ENCODE measurements around the gene SUGCT.

DNA sequence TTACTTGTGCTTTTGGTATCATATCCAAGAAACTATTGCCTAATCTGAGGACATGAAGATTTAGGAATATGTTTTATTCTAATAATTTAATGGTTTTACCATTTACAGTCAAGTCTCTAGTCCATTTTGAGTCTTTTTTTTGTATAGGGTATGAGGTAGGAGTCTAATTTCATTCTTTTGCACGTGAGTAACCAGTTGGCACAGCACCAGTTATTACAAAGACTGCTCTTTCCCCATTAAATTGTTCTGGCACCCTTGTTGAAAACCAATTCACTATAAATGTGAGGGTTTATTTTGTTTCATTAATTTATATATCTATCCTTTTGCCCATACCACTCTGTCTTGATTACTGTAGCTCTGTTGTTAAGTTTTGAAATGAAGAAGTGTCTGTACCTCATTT, 381.6 kb downstream of the SUGCT start:
- TF ChIP-seq, protein P1, sequence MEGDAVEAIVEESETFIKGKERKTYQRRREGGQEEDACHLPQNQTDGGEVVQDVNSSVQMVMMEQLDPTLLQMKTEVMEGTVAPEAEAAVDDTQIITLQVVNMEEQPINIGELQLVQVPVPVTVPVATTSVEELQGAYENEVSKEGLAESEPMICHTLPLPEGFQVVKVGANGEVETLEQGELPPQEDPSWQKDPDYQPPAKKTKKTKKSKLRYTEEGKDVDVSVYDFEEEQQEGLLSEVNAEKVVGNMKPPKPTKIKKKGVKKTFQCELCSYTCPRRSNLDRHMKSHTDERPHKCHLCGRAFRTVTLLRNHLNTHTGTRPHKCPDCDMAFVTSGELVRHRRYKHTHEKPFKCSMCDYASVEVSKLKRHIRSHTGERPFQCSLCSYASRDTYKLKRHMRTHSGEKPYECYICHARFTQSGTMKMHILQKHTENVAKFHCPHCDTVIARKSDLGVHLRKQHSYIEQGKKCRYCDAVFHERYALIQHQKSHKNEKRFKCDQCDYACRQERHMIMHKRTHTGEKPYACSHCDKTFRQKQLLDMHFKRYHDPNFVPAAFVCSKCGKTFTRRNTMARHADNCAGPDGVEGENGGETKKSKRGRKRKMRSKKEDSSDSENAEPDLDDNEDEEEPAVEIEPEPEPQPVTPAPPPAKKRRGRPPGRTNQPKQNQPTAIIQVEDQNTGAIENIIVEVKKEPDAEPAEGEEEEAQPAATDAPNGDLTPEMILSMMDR (IDR thresholded peaks at IDR 0.05): no peak
- TF ChIP-seq POLR2A (IDR thresholded peaks at IDR 0.05): no peak
